NCI-H1092 treated with DMSO at 0.1 percent for 48 hours (cell line): ENCODE data around the gene GSTO2.

ENCODE experiments used
- DNase-seq: peaks from one replicate; lab custom pipeline; 2025; lab: John Stamatoyannopoulos, UW

Gene GSTO2

GRCh38 chr10:104253606-104254410 is 15.2 kb upstream of the GSTO2 start:
- no peak for DNase-seq

DNA sequence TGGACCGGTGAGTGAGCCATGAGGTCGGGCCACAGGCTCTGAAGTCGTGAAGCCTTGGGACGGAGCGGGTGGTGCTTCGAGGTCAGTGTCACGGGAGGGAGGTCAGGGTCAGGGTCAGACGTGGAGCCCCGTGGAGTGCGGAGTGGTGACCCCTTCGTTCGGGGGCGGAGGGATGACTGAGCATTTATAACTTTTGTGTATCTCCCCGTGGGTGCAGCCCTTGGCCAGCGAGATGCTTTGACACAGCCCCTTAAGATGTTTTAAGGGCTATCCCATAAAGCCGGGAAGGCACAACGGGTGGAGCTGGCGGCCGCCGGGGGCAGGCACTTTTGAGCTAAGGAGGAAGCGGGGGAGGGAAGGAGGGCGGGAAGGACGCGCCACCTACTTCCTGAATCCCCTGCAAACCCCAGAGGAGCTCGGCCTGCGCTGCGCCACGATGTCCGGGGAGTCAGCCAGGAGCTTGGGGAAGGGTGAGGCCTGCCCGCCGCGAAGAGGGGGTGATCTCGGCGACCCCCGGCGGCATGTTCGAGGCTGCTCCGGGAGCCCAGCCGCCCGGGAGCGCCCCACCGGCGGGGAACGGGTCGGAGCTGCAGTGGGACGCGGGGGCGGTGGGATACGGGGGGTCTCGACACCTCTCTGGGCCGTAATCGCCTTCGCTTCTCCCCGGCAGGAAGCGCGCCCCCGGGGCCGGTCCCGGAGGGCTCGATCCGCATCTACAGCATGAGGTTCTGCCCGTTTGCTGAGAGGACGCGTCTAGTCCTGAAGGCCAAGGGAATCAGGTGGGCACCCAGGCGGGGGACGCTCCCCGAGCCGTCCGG is 14.3 kb upstream of the GSTO2 start, which contains the start of gene GSTO1:
TSS of gene GSTO1 (plus strand) at position 400 of the 818 bp plus-strand sequence. CDS start at position 437, 37 bp downstream.
- DNase-seq = no peak

DNA sequence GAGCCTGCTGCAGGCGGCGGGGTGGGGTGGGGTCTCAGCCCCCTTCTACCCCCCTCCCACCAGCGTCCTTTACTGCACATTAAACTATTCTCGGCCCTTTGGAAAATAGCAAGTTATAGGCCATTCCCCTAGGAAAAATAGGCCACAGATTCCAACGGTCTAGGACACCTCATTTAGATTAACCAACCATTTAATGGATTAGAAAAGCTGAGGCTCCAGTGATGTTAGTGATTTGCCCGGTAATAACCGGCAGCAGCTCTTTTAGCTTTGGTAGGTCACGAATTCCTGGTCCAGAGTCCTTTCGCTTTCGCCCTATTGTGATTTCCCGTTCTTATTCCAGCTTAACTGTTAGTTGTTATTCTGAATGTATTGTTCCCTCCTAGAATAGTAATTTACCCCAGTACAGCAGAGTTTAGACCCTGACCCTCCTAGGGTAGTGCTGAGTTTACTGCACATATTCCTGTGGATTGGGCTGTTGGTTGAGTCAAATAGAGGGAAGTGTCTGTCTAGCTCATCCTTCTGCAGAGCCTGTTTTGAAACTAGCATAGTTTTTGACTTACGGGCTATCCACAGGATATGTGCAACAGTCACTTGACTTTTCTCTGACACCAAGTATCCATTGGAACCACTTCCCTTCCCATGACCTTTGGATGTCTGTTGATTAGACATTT is 13.5 kb upstream of the GSTO2 start:
- no peak for DNase-seq

DNA sequence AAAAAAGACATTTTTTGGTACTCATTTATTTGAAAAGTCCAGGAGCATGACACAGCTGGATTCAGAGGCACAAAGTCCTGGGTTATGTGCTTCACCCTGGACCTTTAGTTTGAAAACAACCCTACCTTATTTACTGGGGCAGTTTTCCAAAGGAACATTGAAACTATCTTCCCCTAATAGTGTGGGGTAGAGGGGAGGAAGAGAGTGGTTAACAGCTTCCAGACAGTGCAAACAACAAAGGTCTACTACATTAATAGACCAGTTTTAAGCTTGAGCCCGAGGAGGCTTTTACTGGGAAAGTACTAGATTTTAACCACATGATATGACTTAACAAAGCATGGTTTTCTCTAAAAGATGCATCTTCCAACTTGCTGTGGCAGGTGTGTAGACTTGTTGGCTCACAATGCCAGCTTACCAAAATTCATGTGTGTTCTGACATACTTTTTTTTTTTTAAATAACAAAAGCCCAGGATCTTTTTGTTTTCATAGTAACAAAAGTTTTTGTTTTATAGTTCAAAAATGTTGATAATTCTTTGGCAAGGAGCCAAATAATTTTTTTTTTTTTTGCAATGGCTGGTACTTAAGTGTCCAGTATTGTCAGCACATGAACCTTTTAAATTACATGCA is 12.5 kb upstream of the GSTO2 start:
- no peak for DNase-seq

- no peak for DNase-seq
These were observed 11.7 kb upstream of the GSTO2 start for GRCh38 chr10:104257235-104257634.

GRCh38 chr10:104258209-104258608 is 10.8 kb upstream of the GSTO2 start:
- DNase-seq = no peak

DNA sequence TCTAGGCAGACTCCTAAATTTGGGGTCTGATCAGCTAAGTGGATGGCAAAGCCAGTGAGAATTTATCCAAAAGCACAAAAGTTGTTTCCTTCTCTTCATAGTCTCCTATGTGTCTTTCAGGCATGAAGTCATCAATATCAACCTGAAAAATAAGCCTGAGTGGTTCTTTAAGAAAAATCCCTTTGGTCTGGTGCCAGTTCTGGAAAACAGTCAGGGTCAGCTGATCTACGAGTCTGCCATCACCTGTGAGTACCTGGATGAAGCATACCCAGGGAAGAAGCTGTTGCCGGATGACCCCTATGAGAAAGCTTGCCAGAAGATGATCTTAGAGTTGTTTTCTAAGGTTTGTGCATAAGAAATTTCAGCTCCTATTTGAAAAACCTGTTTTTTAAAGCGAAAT is 9.5 kb upstream of the GSTO2 start:
- DNase-seq = no peak

DNA sequence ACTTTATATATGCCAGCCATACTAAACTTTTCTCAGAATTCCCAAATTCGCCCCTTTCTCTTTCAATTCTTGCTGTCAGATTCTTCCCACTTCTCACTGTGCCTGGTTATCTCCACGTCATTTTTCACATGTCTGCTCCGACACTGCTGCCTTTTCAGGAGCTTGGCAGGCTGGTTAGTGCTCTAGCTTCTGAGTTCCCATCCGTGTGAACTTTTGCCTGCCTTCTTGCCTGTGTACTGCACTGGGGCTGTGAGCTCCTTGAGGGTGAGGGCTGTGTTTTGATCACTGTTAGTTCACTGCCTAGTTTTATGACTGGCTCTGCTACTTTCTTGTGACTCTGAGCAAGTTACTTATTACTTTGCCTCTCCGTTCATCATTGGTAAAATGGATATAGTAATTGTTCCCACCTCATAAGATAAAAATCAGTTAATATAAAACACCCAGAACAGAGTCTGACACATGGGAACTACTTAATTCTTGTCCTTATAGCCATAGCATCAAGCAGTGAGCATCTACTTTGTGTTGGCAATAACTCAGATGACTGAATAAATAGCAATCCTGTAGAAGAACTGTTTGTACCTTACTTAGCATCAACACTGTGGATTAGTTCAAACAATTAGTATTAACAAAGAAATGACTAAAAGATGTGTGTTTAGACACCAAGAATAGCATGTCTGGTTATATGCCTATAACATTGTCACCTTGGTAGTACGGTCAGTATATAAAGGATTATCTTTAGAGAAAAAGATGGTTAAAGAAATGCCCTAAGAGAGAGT is 8.8 kb upstream of the GSTO2 start:
- DNase-seq = no peak

DNA sequence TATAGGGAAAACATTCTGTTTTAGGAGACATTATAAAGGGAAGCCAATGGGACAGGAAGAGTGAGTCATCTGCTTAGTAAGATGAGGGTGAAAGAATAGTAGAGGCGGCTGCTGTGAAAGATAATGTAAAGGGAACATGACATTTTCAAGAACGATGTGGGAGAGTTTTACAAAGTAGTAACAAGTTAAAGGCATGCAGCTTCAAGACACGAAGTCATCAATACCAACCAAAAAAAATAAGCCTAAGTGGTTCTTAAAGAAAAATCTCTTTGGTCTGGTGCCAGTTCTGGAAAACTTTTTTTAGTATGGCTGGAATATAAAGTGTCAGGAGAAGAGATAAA is 8.2 kb upstream of the GSTO2 start:
- no peak for DNase-seq

- DNase-seq = no peak
These were observed 6.9 kb upstream of the GSTO2 start for GRCh38 chr10:104262055-104262454.

- no peak for DNase-seq
These were observed 4.2 kb upstream of the GSTO2 start for GRCh38 chr10:104264783-104265182.

DNA sequence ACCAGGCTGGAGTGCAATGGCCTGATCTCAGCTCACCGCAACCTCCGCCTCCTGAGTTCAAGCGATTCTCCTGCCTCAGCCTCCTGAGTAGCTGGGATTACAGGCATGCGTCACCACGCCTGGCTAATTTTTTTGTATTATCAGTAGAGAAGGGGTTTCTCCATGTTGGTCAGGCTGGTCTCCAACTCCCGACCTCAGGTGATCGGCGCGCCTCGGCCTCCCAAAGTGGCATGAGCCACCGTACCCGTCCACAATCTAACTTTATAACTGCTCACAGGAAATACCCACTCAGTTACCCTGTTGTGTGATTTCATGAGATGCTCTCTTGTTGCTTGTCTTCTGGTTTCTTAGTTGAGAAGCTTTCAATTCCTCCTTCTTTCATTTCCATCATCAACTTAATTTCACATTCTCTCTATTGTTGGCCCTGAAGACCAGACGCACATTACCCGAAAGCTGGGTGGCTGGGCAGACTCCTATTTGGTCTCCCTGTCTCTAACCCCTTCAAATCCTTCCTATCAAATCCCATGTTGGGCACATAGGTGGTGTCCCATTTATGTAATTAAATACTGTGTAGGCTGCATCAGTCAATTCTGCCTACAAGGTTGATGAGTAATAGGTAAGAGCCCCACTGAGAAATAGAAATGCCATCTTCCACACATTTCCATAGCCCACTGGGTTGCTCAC is 1.1 kb upstream of the GSTO2 start:
- no peak for DNase-seq

DNA sequence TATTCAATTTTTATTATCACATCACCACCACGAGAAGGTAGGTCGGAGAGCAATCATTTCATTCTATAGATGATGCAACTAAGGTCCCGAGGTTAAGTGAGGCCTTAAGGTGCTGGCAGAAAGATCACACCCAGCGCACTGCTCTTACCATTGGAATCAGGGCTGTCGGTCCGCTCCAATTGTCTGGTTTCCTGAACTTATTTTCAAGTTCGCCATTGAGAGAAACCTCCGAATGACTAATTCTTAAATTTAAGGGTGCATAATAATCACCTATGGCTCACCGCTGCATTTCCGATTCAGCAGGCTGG is 625 bp upstream of the GSTO2 start:
- no peak for DNase-seq

DNA sequence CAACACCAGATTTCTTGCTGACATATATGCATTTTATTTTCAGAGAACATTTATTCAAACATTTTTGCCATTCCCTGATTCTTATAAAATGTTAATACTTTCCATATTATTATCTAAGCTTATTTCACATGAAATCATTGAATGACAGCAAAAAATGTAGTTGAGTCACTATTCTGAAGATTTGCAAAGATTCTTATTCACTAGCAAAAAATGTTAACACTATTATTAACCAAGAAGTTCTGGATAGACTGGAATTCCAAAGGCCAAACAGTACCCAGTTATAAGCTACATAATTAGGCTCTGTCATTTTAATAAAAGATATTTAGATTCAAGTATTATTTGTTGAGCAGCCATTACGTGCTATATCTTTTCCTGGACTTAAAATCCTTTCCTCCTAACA is 4.3 kb downstream of the GSTO2 start:
- no peak for DNase-seq

DNA sequence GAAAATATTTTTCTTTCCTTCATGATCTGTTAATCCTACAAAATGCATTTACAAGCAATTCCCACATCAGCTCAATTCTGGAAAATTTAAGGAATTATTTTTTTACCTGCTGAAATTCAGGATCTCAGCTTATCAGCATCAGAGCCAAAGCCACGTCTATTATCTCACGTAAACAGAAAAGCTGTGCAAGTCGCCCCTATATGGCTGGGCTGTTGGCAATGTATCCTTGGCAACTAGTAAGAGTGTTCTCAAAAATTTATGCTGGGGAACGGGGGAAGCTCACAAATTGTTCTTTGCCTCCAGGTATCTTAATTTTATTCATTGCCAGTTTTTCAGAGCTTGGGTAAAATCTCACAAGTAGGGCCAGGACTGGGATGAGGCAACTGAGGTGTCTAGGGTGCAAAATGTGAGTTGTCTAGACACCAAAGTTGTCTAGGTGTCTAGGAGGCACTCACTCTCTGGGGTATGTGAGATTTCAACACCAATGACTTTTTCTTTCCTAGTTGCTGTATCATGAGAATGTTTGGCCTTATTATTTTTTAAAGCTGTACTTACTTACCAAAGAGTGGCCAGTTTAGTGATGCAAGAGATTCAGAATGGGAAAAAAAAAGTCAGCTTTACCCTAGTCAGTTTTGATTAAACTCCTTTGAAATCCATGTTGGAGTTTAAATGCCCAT is 5.1 kb downstream of the GSTO2 start:
- DNase-seq = no peak

DNA sequence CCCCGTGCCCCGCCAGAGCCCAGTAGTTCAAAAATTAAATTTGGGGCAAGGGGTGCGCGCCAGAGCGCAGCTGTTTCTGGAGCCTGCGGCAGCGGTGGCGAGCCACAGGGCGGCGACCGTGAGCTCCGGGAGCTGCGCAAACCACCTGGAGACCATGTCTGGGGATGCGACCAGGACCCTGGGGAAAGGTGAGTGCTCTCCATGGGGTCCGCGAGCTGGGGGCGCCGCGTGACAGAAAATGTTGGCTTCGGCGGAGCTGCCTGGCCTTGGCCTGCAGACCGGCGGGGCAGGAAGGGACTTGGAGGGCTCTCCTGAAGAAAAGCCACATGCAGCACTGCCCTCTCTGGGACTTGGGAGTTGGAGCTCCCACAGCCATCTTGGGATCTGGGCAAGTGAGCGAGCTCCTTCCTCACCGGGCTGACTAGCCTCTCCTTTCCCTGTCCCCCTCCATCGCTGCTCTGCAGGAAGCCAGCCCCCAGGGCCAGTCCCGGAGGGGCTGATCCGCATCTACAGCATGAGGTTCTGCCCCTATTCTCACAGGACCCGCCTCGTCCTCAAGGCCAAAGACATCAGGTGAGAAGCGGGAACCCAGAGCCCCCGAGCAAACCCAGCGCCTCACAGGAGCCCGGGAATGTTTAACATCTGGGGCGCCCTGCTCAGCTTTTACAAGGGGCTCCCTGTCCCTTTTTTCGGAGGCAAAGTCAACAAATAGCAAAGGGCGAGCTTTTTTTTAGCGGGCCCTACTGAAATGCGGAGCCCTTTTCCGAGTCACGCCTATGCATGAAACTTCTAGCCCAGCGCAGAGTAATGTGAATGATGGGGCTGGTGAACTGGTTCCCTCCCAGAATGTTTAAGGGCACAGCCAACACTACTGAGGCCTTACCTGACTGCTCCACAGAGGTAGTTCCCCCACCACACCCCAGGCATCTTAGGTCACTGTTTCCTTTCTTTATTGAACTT is 6.1 kb downstream of the GSTO2 start:
- DNase-seq = no peak

GRCh38 chr10:104276192-104276591 is 7.2 kb downstream of the GSTO2 start:
- no peak for DNase-seq

DNA sequence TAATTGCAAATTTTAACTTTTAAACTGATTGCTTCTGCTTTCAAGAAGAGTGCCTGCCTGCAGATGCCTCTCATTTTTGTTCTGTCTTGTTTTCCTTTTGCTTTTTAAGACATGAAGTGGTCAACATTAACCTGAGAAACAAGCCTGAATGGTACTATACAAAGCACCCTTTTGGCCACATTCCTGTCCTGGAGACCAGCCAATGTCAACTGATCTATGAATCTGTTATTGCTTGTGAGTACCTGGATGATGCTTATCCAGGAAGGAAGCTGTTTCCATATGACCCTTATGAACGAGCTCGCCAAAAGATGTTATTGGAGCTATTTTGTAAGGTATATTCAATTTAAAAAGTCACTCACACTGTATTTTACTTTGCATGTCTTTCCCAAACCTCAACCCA is 8.8 kb downstream of the GSTO2 start:
- peak; percentile 83 for DNase-seq

- DNase-seq = no peak
These were observed 10.7 kb downstream of the GSTO2 start for GRCh38 chr10:104279550-104280259.
